Measurements from ENCODE around the gene URM1. TPM values are rescaled to one million over a fixed set of nuclear protein-coding genes. Genes with fewer than 3 reads are reported as not detected.

URM1 gene
- total RNA-seq, 4 donors from 2014 or later, result 24.7 to 37.5 (median 27.9) TPM

DNA sequence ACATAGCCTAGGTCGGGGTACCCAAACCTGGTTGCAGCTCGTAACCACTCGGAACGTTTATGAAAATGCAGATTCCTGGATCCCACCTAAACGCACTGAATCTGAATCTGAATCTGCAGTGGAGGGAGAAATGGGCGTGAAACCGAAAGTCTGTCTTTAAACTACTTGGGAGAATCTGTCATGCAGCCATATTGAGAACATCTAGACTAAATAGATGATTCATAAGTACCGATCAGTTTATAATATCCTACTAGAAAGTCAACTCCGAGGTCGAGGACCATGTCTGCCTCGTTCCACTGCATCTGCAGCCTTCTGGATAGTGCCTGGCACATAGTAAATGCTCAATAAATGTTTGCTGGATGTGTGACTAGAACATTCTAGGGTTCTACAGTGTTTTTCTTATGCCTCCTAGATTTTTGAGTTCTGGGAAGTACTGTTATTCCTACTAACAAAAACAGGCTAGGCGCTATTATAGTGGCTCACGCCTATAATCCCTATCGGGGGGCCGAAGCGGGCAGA, 47.9 kb upstream of the URM1 start:
- H3K9me3 ChIP-seq, result no peaks in the 10 kb centered on the region
- H3K4me1 ChIP-seq, result peaks cover 16 to 23% (median 21%) of the 10 kb centered on the region in 4 donors
- 0 to 17% methylated on average over 10 to 16 of the region's 16 CpGs for WGBS, 2 donors (ENCODE audit: low coverage in 1 of 2)
- H3K4me3 ChIP-seq, result peak overlapping the region; percentile 79 to 98 (median 85)
- H3K27ac ChIP-seq, result peak overlapping the region; percentile 91 to 96 (median 92)
- DNase-seq, result no peak
- H3K27me3 ChIP-seq, result no peaks in the 10 kb centered on the region
- intact Hi-C loops (cut with DNase I; ENCODE audit: low total_unique reads) (no loop called here), in situ Hi-C loops (cut with MboI; ENCODE audit: low pct_ligation_motif_present in 1 of 4, low pct_unique_long_range_greater_than_20kb in 1 of 4, low sequenced_read_pairs in 3 of 4) (no loop called here)
- H3K36me3 ChIP-seq, result peaks cover 0 to 11% (median 3%) of the 10 kb centered on the region in 4 donors
- TF ChIP-seq, protein P1, sequence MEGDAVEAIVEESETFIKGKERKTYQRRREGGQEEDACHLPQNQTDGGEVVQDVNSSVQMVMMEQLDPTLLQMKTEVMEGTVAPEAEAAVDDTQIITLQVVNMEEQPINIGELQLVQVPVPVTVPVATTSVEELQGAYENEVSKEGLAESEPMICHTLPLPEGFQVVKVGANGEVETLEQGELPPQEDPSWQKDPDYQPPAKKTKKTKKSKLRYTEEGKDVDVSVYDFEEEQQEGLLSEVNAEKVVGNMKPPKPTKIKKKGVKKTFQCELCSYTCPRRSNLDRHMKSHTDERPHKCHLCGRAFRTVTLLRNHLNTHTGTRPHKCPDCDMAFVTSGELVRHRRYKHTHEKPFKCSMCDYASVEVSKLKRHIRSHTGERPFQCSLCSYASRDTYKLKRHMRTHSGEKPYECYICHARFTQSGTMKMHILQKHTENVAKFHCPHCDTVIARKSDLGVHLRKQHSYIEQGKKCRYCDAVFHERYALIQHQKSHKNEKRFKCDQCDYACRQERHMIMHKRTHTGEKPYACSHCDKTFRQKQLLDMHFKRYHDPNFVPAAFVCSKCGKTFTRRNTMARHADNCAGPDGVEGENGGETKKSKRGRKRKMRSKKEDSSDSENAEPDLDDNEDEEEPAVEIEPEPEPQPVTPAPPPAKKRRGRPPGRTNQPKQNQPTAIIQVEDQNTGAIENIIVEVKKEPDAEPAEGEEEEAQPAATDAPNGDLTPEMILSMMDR (IDR thresholded peaks at IDR 0.05), result no peak
- TF ChIP-seq POLR2A (IDR thresholded peaks at IDR 0.05) (no peak), EP300 (IDR thresholded peaks at IDR 0.05; ENCODE audit: low read depth) (no peak), POLR2AphosphoS5 (IDR thresholded peaks at IDR 0.05) (no peak)

DNA sequence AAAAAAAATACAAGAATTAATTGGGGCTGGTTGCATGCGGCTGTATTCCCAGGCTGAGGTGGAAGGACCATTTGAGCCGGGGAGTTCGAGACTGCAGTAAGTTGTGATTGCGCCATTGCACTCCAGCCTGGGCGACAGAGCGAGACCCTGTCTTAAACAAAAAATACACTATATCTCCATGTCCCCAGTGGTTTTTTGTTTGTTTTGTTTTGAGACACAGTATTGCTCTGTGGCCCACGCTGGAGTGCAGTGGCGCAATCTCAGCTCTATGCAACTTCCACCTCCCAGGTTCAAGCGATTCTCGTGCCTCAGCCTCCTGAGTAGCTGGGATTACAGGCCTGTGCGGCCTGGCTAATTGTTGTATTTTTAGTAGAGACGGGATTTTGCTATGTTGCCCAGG, 47.4 kb upstream of the URM1 start:
- peak overlapping the region in 2 of 4 donors; percentile 79 to 98 for H3K4me3 ChIP-seq
- in situ Hi-C loops (cut with MboI; ENCODE audit: low pct_ligation_motif_present in 1 of 4, low pct_unique_long_range_greater_than_20kb in 1 of 4, low sequenced_read_pairs in 3 of 4), result no loop called here

DNA sequence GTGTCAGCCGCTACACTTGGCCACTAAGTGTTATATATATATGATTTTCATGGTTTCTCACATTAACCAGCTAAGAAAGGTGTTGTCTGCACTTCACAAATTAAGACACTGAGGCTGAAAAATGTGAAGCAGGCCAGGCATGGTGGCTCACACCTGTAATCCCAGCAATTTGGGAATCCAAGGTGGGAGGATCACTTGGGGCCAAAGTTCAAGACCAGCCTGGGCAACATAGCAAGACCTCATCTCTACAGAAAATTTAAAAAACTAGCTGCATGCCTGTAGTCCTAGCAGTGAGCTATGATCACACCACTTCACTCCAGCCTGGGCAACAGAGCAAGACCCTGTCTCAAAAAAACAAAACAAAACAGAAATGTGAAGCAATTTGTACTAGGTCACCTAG, 46.8 kb upstream of the URM1 start:
- Histone ChIP-seq H3K27me3 (no peaks in the 10 kb centered on the region), H3K4me1 (peaks cover 16 to 28% (median 24%) of the 10 kb centered on the region in 4 donors), H3K36me3 (peaks cover 0 to 11% (median 3%) of the 10 kb centered on the region in 4 donors), H3K9me3 (no peaks in the 10 kb centered on the region), H3K27ac (no peak overlapping the region), H3K4me3 (peak overlapping the region in 1 of 4 donors; percentile 98)
- TF ChIP-seq POLR2A (IDR thresholded peaks at IDR 0.05), result no peak
- TF ChIP-seq, protein P1 (IDR thresholded peaks at IDR 0.05), result no peak
- TF ChIP-seq EP300 (IDR thresholded peaks at IDR 0.05; ENCODE audit: low read depth), result no peak
- TF ChIP-seq POLR2AphosphoS5 (IDR thresholded peaks at IDR 0.05), result no peak
- 86 to 96% methylated on average over 1 of the region's 1 CpG for WGBS, 2 donors (ENCODE audit: low coverage in 1 of 2)
- no peak for DNase-seq
- intact Hi-C loops (cut with DNase I; ENCODE audit: low total_unique reads), result no loop called here
- in situ Hi-C loops (cut with MboI; ENCODE audit: low pct_ligation_motif_present in 1 of 4, low pct_unique_long_range_greater_than_20kb in 1 of 4, low sequenced_read_pairs in 3 of 4), result no loop called here

More for the DNA sequence above, 47.4 kb upstream of the URM1 start:
- H3K4me1 ChIP-seq, result peaks cover 16 to 23% (median 21%) of the 10 kb centered on the region in 4 donors
- TF ChIP-seq POLR2A (IDR thresholded peaks at IDR 0.05) (no peak), EP300 (IDR thresholded peaks at IDR 0.05; ENCODE audit: low read depth) (no peak), POLR2AphosphoS5 (IDR thresholded peaks at IDR 0.05) (no peak)
- TF ChIP-seq, protein P1 (IDR thresholded peaks at IDR 0.05), result no peak
- no peaks in the 10 kb centered on the region for H3K27me3 ChIP-seq
- WGBS, 2 donors (ENCODE audit: low coverage in 1 of 2), result 69 to 80% methylated on average over 5 to 12 of the region's 12 CpGs
- H3K9me3 ChIP-seq, result no peaks in the 10 kb centered on the region
- peaks cover 0 to 11% (median 3%) of the 10 kb centered on the region in 4 donors for H3K36me3 ChIP-seq
- intact Hi-C loops (cut with DNase I; ENCODE audit: low total_unique reads), result no loop called here
- no peak for DNase-seq
- H3K27ac ChIP-seq, result peak overlapping the region; percentile 91 to 96 (median 92)

DNA sequence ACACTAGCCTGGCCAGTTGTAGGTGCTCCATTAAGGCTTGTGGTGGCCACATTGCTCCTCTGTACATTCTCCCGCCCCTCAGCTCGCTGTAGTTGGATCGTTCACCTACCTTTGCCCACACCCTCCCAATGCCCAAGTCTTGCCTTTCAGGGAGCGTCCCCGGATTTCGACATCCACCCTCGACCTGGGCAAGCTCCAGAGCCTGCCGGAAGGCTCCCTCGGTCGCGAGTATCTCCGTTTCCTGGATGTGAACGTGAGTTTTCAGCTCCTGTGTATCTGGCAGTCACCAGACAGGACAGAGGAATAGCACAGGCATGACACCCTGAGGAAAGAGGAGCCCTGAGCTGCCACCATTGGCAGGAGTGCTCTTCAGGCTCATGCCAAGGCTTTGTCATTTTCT, 45.5 kb upstream of the URM1 start:
- H3K9me3 ChIP-seq, result no peaks in the 10 kb centered on the region
- intact Hi-C loops (cut with DNase I; ENCODE audit: low total_unique reads), result no loop called here
- 94% methylated on average over 13 of the region's 13 CpGs; no CpG with 5 or more reads in 1 of the 2 donors for WGBS, 2 donors (ENCODE audit: low coverage in 1 of 2)
- no peak for DNase-seq
- H3K4me3 ChIP-seq, result no peak overlapping the region
- peaks cover 16 to 29% (median 24%) of the 10 kb centered on the region in 4 donors for H3K4me1 ChIP-seq
- no peaks in the 10 kb centered on the region for H3K27me3 ChIP-seq
- in situ Hi-C loops (cut with MboI; ENCODE audit: low pct_ligation_motif_present in 1 of 4, low pct_unique_long_range_greater_than_20kb in 1 of 4, low sequenced_read_pairs in 3 of 4), result no loop called here
- no peak for TF ChIP-seq POLR2AphosphoS5 (IDR thresholded peaks at IDR 0.05)
- TF ChIP-seq POLR2A (IDR thresholded peaks at IDR 0.05), result no peak
- TF ChIP-seq EP300 (IDR thresholded peaks at IDR 0.05; ENCODE audit: low read depth), result no peak
- TF ChIP-seq, protein P1 (IDR thresholded peaks at IDR 0.05), result no peak
- no peak overlapping the region for H3K27ac ChIP-seq
- peaks cover 0 to 11% (median 3%) of the 10 kb centered on the region in 4 donors for H3K36me3 ChIP-seq

Data from transverse colon (tissue), 4 donors.